Caki2 (cell line): Measurements from ENCODE around the gene NPAS3. TPM values are rescaled to one million over a fixed set of nuclear protein-coding genes. Genes with fewer than 3 reads are reported as not detected.

Source experiments
- DNase-seq: peaks from one replicate; pipeline ENCODE4 v3.0.0-alpha.2; 2015; ENCODE audit warnings: low read depth
- in situ Hi-C: cut with HindIII; loops from 2 replicates; pipeline ENCODE4 v1.10.0; 2016; ENCODE audit warnings: low sequenced_read_pairs, low pct_unique_long_range_greater_than_20kb, mixed read lengths
- total RNA-seq: library from RNA; depleted of rRNA; stranded (reverse); fragments of >200 nt; shearing (Covaris generic); gene quantifications from 2 replicates; pipeline ENCODE4 v1.2.3, GENCODE V29; 2014; ENCODE audit warnings: low replicate concordance

NPAS3 gene
- total RNA-seq, 1 experiment from 2014 or later = 8.1 TPM

DNA sequence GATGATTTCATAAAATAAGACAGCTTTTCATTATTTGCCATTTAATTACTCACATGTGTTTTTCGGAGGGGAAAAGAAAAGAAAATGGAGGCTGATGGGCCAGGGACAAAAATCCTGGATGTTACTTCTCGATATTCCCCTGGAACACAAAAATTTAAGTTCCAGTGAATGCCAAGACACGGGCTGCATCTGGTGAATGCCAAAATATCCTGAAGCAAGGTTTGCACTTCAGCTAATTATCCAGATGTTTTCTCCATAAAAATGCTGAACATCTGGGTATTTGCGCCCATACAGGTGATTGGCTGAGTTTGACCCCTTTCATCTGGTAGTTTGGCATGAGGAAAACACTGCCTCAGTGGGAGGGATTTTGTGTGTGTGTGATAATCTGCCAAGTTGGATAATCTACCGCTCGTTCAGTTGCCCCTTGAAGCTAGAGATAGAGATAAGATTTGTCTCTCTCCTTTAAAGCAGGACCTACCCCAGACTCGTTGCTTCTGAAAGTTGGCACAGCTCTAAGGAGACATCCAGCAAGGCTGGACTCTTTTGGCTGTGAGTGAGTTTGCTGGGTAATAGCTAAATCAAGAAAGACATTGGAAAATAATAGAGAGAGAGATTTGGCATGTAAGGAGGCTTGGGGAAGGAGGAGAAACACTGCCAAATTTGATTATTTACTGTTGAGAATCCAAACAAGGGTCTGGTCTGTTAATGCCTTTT, 622.2 kb downstream of the NPAS3 start:
- no peak for DNase-seq
- in situ Hi-C loops = no loop called here

GRCh38 chr14:33561488-33562175, 623.0 kb downstream of the NPAS3 start:
- in situ Hi-C loops = no loop called here
- no peak for DNase-seq

GRCh38 chr14:33563191-33563900, 624.7 kb downstream of the NPAS3 start:
- DNase-seq = no peak
- in situ Hi-C loops = no loop called here

DNA sequence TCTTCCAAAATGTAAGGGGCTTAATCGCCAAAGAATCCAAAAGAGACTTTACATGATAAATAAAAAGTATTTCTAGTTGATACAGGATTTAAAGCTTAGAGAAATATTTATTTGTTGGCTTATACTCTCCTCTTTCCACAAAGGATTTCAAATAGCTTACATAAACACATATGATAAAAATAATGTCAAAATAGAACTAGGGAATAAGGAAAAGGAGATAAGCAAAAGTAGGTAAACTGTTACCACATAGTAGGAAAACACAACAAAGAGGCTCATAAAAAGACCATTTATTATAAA, 625.2 kb downstream of the NPAS3 start:
- DNase-seq = no peak
- in situ Hi-C loops = no loop called here

DNA sequence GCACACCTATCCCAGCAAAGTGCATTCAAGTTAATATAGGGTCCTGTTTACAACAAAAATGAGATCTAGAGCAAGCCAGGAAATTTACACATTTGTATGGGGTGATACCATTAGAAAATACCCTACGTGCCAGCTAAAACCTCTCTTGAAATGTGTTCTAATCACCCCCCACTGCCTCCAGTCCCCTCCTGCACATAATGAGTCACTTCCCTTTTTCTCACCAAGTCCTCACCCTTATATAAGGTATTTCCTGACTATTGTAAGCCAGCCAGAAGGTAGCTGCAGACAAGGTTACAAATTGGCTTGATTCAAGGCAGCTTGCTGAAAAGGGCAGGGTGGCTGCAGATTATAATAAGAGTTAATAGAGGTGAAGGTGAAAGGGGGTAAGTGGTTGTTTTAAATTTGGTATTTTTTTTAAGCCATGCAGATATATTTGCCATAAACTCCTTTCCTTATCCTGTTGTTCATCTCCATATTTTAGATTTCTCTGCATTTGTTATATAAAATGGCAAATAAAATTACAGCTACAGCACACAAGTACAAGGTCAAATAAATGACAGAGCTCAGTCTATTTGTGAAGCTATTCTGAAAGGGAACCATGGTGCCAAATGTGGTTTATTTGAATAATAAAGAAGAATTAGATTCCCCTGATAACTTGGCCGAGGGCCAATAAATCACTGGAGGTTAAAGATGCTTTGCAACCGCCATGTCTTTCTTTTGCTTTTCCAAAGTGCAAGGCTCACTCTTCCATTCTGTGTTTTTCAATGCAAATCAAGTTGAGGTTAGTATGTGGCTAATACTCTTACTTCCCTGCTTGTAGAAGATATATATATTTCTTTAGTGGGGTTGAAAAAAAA, 626.3 kb downstream of the NPAS3 start:
- DNase-seq = peak; percentile 3
- in situ Hi-C loops = no loop called here

GRCh38 chr14:33566082-33566481, 627.4 kb downstream of the NPAS3 start:
- in situ Hi-C loops = no loop called here
- no peak for DNase-seq

- no peak for DNase-seq
- in situ Hi-C loops = no loop called here
Observed at GRCh38 chr14:33567023-33567728, 628.5 kb downstream of the NPAS3 start.

GRCh38 chr14:33567731-33568130, 629.1 kb downstream of the NPAS3 start:
- in situ Hi-C loops = no loop called here
- DNase-seq = no peak

DNA sequence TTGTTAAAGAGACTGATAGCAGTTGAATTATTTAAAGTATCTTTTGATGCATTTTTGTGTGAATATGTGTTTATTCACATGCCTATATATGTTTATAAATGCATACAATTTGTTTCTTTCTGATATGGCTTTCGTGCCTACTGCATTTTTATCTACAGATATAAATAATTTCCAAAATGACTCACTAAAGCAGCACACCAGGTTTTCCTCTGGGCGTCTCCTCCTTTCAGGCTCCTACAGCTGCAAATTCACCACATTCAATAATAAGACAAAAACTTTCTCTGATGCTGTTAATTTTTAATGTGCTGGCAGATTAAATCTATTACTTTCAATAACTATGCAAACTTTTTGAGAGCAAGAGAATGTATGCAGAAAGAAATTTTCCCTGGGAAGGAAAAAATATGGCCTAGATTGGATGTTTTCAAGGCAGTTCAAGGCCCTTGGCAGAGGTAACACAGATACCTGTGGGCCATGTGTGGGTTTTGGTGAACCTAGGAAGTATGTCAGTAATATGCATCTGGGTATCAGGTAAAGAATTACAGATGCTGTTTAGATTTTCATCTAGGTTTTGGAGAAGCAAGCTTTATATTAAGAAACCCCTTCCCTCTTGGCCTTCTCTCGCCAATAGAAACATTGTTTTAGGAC, 630.4 kb downstream of the NPAS3 start:
- no peak for DNase-seq
- in situ Hi-C loops = no loop called here

DNA sequence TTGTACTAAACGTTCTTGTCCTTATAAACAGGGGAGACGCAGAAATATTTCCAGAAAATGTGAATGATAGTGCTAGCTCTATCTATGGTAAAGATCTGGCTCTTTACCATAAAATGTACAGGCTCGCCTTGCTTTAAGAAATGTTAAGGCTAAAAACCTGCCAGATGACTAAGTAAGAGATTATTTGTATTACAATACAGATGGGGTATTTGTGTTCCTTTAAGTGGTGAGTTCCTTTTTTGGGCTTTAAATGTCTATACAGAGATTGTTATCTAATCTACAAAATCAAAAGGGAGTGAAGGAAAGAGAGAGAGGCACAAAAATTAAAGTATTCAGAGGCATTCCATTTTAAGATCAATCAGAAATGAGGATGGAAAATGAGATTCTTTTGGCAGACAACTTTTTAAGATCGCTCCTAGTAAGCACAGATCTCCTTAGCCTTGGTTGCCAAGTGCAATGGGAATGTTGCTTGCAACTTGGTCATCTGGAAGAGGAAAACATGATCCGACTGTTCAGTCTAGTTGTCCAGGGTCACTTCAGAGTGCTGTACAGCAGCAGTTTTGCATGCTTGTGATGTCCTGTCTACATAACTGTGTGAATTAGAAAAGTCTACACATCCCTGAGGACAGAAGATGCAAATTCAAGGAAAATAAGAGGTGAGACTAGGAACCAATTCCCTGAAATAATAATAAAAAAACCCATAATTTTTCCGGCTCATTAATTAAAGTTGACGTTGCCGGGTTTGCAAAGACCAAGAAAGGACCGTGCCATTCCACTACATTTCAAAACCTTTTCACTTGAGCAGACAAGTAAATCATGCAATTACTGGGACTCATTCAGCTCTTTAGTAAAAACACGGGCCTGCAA, 631.4 kb downstream of the NPAS3 start:
- in situ Hi-C loops = no loop called here
- DNase-seq = peak; percentile 6

DNA sequence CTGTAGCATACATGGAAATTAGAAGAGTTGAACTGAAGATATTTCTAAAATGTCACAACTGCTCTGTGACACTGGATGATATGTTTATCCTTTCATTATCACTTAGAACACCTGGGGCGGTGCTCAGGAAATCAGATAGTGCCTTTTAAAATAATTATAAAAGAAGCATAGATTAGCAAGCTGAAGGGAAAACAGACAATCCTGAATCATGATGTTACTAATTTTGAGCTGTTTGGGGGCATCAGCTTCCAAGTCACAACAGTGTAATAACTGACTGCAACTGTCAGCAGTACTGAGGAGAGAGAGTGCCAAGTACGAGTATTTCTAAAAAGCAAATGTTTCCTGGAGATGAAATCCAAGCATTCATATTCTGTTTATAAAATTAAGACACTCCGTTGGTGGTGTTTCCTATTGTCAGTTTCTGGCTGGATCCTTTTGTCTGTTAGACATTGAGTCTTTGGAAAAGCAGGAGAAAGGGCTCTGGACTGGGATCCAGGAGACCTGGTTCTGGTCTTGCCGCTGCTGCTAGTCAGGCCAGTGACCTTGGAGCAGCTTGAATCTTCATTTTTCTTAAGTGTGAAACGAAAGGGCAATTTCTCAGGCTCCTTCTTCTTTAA, 632.1 kb downstream of the NPAS3 start:
- no peak for DNase-seq
- in situ Hi-C loops = no loop called here

GRCh38 chr14:33573301-33573880, 634.7 kb downstream of the NPAS3 start:
- in situ Hi-C loops = no loop called here
- no peak for DNase-seq

- in situ Hi-C loops = no loop called here
- no peak for DNase-seq
Observed at GRCh38 chr14:33576014-33576413, 637.3 kb downstream of the NPAS3 start.

DNA sequence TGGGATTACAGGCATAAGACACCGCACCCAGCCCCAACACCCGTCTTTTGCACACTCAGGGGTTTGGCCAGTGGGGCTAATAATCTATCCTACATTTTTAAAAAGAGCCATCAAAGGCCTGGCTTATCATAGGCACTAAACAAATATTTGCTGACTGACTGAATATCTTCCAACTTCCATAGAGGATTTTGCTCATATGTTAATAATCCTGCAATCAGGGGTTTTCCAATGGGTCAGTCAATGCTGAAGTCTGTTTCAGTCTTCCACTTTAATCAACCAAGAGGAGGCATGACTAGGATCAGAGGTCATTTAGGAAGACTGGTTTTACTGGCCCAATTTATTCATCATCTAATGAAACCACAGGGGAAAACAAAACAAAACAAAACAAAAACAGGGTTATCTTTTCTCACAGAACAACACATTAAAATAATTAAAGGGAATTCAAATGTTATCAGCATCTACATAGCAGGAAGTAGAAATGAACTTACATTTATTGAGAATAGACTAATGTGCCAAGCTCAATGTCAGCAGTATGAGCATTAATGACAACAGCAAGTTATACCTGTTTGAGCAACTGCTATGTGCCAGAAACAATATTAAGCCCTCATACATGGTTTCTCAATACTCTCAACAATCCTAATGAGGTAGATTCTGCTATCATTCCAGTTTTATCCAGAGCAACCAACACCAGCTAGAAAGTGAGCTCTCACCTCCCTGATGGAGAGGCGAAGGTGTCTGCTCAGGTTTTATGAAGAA, 640.0 kb downstream of the NPAS3 start:
- DNase-seq = no peak
- in situ Hi-C loops = no loop called here

DNA sequence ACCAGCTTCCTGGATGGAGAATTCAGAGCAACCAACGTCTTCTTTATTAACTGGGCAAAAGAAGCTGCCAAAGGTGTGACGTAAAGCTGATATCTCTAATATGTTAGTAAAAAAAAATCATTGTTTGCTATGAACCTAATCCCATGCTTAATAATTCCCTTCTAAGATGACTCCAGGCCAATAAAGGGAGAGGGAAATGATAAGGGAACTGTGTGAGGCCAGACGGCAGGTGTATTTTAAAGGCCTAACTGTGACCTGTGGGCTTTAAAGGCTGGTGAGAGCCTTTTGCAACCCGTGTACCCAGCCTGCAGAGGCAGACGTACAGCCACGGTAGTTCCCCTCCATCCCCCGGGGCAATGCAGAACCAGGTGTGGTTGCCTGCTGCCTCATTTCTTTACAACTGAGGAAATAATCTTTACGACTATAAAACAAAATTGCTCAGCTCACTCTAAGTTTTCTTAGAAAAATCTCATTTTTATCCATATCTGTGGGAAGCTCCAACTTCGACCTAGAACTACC, 641.6 kb downstream of the NPAS3 start:
- in situ Hi-C loops = no loop called here
- no peak for DNase-seq
